H1 (cell line): ENCODE data around the gene LRRC37A3.
"Not testable (repeated sequence)": the region's sequence is repeated elsewhere in the genome, so short reads cannot be mapped to it uniquely, and the experiment has no call there.

Experiments
- BACH1 ChIP-seq: IDR thresholded peaks from 2 replicates; pipeline ENCODE4 v1.6.1; 2012; ENCODE audit warnings: low read length, improper control_type of control experiment
- CHD7 ChIP-seq: fragments of 300-600 bp; sonication (generic); IDR thresholded peaks from 2 replicates; pipeline ENCODE4 v1.7.1; 2012; ENCODE audit warnings: low read length, moderate library complexity, mild to moderate bottlenecking, inconsistent platforms; ENCODE audit not compliant: insufficient replicate concordance
- CTCF ChIP-seq, 3 experiments: IDR thresholded peaks; 1 replicate in 2 of 3; 2 replicates in 1 of 3; pipeline versions ENCODE4 v1.5.1 to v1.6.1; 2011; ENCODE audit warnings: low read length in 3 of 3, mild to moderate bottlenecking in 3 of 3, inconsistent platforms in 2 of 3, low read depth in 1 of 3, moderate library complexity in 1 of 3; ENCODE audit not compliant: insufficient read depth in 1 of 3; ENCODE audit errors: control extremely low read depth in 1 of 3
- EP300 ChIP-seq, 2 experiments: IDR thresholded peaks; 1 replicate in 1 of 2; 2 replicates in 1 of 2; pipeline ENCODE4 v1.6.1; 2011 to 2012; ENCODE audit warnings: low read depth in 2 of 2, low read length in 2 of 2, mild to moderate bottlenecking in 2 of 2, borderline replicate concordance in 1 of 2, inconsistent platforms in 1 of 2, moderate library complexity in 1 of 2
- EZH2 ChIP-seq: fragments of 200-600 bp; sonication (generic); IDR thresholded peaks from 2 replicates; pipeline ENCODE4 v1.7.1; 2012; ENCODE audit warnings: low read depth, mild to moderate bottlenecking, moderate library complexity, low read length, inconsistent platforms; ENCODE audit not compliant: severe bottlenecking
- GABPA ChIP-seq: IDR thresholded peaks from 2 replicates; pipeline ENCODE4 v1.6.1; 2011; ENCODE audit warnings: mild to moderate bottlenecking, low read length, moderate library complexity, borderline replicate concordance; ENCODE audit not compliant: insufficient read depth
- SP1 ChIP-seq: IDR thresholded peaks from 2 replicates; pipeline ENCODE4 v1.6.1; 2011; ENCODE audit warnings: low read depth, low read length
- TF ChIP-seq, protein P1 (sequence below): IDR thresholded peaks from 2 replicates; pipeline ENCODE4 v1.6.1; 2012; ENCODE audit warnings: inconsistent platforms

DNA sequence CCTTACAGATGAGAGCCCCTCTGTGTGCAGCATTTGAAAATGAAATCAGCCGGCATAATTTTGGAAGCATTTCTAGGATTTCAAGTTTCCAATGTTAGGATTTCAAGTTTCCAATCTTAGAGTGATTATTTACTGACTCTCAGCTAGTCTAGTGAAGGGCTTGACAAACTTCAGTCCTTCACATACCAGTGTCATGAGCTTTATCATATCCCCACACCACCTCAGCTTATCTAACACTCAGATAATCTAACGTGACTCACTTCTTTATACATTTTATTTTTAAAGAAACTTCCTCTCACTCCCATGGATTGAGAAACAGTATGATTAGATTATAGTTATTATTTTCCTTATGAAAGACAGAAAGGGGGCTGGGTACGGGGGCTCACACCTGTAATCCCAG is 9.4 kb upstream of the LRRC37A3 start:
- not testable (repeated sequence) for TF ChIP-seq SP1; EZH2; CTCF (IDR thresholded peaks at IDR 0.05; ENCODE audit: control extremely low read depth in 1 of 3, insufficient read depth in 1 of 3, low read depth in 1 of 3, low read length in 3 of 3); BACH1; EP300 (IDR thresholded peaks at IDR 0.05; ENCODE audit: borderline replicate concordance in 1 of 2, low read depth in 2 of 2, low read length in 2 of 2); CHD7; GABPA
- TF ChIP-seq, protein P1, sequence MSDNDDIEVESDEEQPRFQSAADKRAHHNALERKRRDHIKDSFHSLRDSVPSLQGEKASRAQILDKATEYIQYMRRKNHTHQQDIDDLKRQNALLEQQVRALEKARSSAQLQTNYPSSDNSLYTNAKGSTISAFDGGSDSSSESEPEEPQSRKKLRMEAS = not testable (repeated sequence)
